GM13976 (cell line): ENCODE measurements around the gene COL10A1.

Experiments
- DNase-seq: peaks from one replicate; pipeline ENCODE4 v3.0.0; 2012; ENCODE audit warnings: low spot score
- CTCF ChIP-seq: IDR thresholded peaks from 2 replicates; pipeline ENCODE4 v1.5.1; 2012; ENCODE audit warnings: borderline replicate concordance, mild to moderate bottlenecking; ENCODE audit not compliant: insufficient read depth; ENCODE audit errors: extremely low read depth, missing control alignments, control extremely low read depth
- in situ Hi-C: fragments of 300-500 bp; cut with MboI; formaldehyde crosslinking; loops from one replicate; pipeline ENCODE4 v1.12.0; 2022; ENCODE audit warnings: low sequenced_read_pairs, mixed read lengths, inconsistent platforms; ENCODE audit not compliant: unreplicated experiment

COL10A1 gene

GRCh38 chr6:116126032-116126431 lies at the start of gene COL10A1:
TSS of gene COL10A1 (minus strand) at chr6:116126132. CDS start at chr6:116125492, 640 bp downstream.
- in situ Hi-C loops: no loop called here
- TF ChIP-seq CTCF: no peak
- DNase-seq: no peak

- in situ Hi-C loops: no loop called here
- no peak for DNase-seq
- TF ChIP-seq CTCF: no peak
Measured at GRCh38 chr6:116175344-116175743, 49.4 kb upstream of the COL10A1 start.

- DNase-seq: no peak
- no peak for TF ChIP-seq CTCF
- in situ Hi-C loops: no loop called here
Measured at GRCh38 chr6:116173928-116174327, 48.0 kb upstream of the COL10A1 start.

GRCh38 chr6:116170358-116171057 lies 44.6 kb upstream of the COL10A1 start:
- no peak for TF ChIP-seq CTCF
- DNase-seq: no peak
- in situ Hi-C loops: no loop called here

- in situ Hi-C loops: no loop called here
- TF ChIP-seq CTCF: no peak
- DNase-seq: no peak
Measured at GRCh38 chr6:116169880-116170279, 43.9 kb upstream of the COL10A1 start.

- in situ Hi-C loops: no loop called here
- no peak for TF ChIP-seq CTCF
- DNase-seq: no peak
Measured at GRCh38 chr6:116168148-116168547, 42.2 kb upstream of the COL10A1 start.

- no peak for TF ChIP-seq CTCF
- in situ Hi-C loops: no loop called here
- DNase-seq: no peak
Measured at GRCh38 chr6:116166369-116166768, 40.4 kb upstream of the COL10A1 start.
